Skeletal muscle cell (primary cell): ENCODE data around the gene B4GALT1.
"Not testable (repeated sequence)": the region's sequence is repeated elsewhere in the genome, so short reads cannot be mapped to it uniquely, and the experiment has no call there.

ENCODE experiments used
- DNase-seq: peaks from one replicate; pipeline ENCODE4 v3.0.0-alpha.2; 2010; ENCODE audit warnings: low read depth
- H3K4me3 ChIP-seq: 2 replicates; pipeline ENCODE4 v1.5.1; 2011; ENCODE audit warnings: low read depth, mild to moderate bottlenecking, control low read depth, low read length, moderate library complexity

The B4GALT1 gene

DNA sequence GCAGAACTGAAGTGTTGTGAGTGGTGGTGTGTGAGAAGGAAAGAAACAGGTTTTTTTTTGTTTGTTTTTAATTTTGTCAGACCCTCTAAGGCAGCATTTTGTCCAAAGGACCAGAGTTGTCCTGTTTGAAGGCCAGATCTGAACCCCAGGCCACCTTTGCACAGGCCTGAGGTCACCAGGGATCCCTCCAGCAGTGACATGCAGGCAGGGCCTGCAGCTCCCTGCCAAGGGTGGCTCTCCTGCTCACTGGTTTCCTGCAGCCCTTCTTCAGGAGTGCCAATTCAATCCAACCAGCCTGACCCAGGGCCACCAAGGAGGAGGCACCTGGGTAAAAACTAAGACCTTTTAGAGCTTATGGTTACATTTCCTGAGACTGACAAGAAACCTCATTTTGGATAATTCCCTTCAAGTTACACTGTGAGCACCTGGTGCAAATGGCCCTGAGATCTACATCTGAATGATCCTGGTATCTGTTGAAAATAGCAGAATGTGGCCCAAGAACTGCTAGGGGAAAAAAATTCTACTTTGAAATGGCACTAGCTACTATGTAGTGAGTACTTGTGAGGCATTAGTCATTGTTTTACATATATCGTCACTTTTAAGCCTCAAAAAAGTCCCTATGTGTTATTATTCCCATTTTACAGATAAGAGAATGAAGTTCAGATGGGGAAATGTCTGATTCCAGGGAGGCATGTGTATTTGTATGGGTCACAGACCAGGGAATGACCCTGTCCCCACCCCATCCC, 57.1 kb downstream of the B4GALT1 start:
- no peak for DNase-seq

DNA sequence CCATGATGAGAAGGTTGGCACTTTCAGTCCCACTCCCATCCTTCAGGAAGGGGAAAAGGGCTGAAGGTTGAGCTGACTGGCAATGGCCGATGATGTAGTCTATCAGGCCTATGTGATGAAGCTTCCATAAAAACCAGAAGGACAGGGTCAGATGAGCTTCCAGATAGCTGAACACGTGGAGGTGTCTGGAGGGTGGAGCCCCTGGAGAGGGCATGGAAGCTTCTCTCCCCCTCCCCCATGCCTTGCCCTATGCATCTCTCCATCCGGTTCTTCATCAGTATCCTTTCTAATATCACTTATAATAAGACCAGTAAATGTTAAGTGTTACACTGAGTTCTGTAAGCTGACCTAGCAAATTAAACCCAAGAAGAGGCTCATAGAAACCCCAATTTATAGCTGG, 58.0 kb downstream of the B4GALT1 start:
- DNase-seq = no peak
- H3K4me3 ChIP-seq = no peak overlapping the region

More for the DNA sequence above, 57.1 kb downstream of the B4GALT1 start:
- H3K4me3 ChIP-seq = no peak overlapping the region

DNA sequence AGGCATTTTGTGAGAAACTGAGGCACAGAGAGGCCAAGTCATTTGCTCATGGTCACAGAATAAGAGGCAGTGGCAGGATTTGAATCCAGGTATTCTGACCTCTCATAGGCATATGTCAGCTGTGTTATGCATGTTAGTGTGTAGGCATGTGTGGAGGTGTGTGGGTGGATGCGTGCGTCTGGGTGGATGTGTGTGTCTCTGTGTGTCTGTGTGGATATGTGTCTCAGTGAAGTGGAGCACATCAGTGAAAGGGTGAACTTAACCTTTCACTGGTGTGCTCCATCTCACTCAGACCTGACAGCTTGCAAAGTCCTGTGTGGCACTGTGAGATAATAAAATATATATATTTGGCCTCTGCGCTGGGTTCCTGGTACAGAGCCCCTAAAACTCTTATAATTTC, 58.7 kb downstream of the B4GALT1 start:
- no peak for DNase-seq
- H3K4me3 ChIP-seq = no peak overlapping the region

DNA sequence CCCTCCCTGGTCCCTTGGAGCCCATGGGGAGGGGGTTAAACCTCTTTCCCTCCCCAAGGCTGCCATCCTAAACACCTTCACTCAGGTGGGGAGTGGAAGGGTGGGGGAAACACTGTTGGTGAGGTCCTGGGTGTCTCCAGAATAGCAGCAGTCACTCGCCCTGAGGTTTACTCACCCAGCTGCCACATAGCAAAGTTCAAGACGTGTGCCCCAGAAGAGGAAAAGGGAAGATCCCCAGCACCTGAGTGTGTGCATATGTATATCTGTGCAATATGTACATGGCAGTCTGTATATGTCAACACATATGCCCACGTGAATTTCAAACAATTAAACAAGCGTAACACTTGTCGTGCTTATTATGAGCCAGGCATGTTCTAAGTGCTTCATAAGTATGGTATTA, 59.4 kb downstream of the B4GALT1 start:
- no peak overlapping the region for H3K4me3 ChIP-seq
- no peak for DNase-seq

DNA sequence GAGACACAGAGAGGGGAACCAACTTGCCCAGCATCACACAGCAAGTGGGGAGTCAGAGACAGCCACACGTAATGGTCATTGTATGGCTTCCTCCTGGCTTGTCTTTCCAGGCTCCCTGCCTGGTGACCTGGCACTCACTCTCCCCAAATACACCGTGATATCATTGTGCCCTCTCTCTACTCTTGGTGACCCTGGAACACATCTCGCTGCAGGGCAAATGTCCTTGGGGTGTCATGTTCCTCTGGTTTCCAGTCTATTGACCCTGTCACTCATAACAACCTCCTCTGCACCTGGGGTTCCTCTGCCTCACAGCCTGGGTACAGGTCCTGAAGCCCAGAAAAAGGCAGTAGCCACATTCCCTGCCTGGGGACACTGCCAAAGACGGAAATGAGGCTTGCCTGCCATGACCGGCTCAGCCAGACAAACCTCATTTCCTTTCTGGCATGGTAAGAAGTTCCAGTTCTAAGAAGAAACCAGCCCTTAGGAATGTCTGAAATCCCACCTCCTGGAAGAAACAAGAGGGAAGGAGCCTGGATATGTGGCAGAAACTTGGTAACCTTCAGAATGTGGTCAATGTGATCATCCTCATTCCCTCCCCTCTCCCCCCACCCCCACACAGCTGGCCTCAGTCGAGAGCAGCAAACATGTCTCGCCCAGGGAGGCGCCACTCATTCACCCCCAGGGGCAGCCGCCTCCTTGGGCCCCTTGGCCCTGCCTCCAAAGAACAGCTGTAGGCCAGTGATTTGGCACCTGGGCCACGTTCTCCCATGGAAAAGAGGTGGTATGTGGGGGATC, 60.1 kb downstream of the B4GALT1 start:
- peak; percentile 77 for DNase-seq
- no peak overlapping the region for H3K4me3 ChIP-seq

DNA sequence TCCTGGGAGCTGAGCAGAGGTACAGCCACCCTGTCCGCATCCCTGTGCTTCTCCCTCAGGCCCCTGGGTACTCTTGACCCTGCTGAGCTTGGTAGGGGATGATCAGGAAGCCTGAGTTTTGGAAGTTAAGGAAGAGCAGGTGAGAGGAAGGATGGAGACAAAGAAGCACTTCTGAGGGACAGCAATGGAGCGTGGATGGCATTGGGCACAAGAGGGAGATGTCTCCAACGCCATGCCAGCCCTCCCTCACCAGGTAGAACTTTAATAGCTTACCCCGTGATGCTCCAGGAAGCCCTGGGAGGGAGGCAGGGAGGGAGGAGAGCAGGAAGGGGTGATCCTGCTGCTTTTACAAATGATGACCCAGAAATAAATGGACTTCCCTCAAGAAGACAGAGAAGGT, 60.8 kb downstream of the B4GALT1 start:
- no peak for DNase-seq
- H3K4me3 ChIP-seq = no peak overlapping the region

DNA sequence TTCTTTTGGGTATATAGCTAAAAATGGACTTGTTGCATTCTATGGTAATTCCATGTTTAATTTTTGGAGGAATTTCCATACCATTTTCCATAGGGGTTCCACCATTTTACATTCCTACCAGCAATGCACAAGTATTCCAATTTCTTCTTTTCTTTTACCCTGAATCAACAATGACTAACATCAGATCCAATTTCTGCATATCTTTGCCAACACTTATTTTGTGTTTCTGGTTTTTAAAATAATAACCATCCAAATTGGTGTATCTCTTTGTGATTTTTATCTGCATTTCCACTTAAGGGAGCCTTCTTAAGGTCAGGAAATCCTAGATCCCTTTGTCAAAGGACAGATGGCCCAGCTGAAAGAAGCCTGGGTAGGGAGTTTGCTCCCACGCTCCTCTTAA, 61.2 kb downstream of the B4GALT1 start:
- DNase-seq = no peak
- H3K4me3 ChIP-seq = no peak overlapping the region

DNA sequence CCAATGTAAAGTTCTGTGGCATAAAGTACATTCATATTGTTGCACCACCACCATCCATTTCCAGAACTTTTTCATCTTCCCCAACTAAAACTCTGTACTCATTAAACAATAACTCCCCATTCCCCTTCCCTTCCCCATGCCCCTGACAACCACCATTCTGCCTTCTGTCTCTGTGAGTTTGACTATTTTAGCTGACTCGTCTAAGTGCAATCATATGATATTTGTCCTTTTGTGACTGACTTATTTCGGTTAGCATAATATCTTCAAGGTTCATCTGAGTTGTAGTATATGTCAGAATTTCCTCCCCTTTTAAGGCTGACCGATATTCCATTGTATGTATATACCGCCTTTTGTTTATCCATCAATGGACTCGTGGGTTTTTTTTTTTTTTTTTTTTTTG, 61.6 kb downstream of the B4GALT1 start:
- H3K4me3 ChIP-seq = no peak overlapping the region
- no peak for DNase-seq

DNA sequence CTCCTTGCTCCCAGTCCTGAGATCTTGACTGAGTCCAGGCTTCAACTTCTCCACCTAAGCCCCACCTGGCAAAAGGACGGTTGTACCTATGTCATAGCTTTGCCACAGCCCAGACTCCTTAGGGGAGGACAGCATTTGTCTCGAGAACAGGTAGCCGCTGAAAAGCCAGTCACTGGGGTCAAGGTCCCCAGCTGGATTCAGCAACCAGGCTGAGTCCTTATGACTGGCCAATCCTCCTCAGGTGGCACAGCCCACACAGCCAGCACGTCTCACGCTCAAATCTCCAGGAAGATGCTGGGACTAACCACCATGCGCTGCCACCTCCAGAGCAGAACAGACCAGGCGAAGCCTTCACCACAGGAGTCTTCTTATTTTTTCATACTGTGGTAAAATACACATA, 62.7 kb downstream of the B4GALT1 start:
- DNase-seq = no peak
- no peak overlapping the region for H3K4me3 ChIP-seq

DNA sequence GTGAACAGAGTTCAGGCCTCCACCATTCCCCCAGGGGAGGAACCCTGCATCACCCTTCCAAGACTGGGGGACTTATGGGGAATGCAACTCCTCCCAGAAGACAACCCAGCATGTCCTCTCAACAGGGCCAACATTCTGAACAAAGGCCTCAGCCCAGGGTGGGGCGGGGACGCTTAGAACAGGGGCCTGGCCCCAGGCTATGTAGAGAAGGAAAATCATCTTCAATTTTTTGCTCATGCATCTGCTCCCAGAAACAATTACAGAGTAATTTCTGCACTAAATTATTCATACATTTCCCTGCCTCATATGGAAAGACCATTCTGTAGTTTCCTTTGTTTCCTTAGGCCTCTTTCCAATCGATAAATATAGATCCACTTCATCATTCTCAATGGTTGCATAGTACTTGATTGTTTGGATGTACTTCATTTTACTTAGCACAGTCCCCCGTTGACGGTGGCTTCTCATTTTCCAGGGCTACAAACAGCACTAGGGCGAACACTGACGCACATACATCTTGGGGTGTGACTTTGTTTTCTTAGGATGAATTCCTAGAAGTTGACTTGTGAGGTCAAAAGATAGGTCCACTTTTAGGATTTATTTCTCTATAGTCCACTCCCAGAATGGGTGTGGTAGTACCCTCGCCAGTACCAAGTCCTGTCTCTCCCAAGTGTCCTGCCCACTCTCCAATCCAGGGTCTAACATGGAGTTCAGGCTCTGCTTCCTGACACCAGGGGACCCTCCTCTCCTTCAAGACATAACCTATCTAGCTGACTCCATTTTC, 63.4 kb downstream of the B4GALT1 start:
- no peak for DNase-seq
- H3K4me3 ChIP-seq = no peak overlapping the region

DNA sequence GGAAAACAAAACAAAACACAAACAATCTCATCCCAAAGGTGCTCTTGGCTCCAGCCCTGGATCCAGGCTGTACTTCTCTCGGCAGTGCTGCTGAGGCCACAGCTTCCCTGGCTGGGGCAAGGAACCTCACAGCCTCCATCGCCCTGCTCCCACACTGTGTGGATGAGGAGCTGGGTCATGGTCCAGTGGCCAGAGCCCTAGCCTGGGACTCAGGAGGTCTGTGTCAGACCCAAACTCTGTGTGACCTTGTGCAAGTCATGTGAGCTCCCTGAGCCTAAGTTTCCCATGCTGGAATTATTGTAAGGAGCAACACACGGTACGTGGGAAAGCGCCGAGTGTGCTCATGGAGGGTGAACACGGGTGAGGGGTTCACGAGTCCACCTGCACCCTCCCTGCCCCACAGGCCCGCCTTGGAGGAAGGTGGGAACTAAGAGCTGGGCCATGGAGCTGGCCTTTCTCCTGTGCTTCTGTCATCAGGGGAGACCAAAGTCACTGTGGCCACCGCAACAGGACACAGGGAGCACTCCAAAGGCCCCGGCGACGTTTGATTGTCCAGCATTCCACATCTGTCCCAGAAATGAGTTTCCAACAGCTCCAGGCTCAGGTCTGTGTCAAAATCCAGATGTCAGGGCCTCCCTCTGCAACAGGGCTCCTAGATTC, 64.5 kb downstream of the B4GALT1 start:
- no peak for DNase-seq
- no peak overlapping the region for H3K4me3 ChIP-seq

DNA sequence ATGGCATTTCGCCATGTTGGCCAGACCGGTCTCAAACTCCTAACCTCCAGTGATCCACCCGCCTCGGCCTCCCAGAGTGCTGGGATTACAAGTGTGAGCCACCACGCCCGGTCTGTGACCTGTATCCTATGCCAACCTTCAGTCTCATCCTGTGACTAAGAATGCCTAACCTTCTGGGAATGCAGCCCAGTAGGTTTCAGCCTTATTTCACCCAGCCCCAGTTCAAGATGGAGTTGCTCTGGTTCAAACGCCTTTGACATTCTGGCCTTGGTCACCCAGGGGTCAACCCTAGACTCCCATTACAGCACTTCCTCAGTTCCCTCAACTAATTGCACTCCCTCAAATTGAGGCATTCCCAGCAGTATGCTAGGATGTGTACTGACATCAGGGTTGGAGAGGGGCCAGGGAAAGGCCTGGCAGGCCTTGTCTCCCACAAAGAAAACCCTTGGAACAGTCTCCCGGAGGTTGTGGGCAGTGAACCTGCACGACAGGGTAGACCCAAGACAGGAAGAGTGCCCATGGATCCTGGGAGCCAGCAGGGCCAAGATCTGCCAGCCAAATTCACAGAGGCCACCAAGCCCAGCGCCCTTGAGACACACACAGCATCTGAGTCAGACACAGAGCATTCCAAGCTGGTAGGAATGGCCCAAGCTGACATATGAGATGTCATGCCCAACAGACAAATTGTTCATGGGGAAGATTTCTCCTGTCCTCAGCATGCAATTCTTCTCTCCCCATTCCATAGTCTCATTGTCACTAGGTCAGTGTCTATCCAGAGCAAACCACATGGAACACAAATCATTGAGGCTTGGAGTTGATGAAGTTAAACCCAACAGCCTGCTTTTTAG, 65.8 kb downstream of the B4GALT1 start:
- no peak overlapping the region for H3K4me3 ChIP-seq
- DNase-seq = no peak

DNA sequence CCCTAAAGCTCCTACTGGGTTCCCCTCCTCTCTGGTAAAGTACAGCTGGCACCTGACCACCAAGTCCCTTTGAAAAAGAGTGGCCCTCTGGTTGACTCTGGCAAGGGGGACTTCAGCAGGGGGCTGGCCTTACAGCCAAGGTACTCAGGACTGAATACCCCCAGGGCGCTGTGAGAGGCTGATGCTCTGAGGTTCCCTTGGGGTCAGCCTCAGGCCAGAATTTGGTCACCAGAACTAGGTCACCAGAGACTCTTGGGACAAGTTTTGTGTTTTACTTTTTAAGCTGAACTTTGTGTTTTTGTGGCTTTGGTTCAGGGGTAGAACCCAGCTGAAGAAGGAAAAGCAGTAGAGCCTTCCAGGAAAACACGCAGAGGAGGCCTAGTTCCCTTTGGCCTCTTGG, 67.4 kb downstream of the B4GALT1 start:
- no peak for DNase-seq
- no peak overlapping the region for H3K4me3 ChIP-seq

DNA sequence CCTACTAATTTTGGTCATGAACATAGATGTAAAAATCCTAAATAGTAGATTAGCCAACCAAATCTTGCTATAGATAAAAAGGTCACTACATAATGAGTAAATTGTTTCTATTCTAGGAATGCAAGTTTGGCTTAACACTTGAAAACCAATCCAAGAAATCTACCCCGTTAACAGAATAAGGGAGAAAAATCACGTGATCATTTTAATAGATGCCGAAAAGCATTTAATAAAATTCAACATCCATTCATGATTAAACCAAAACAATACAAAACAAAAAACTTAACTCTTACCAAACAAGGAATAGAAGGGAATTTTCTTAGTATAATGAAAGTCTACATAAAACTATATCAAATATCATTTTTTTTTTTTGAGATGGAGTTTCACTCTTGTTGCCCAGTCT, 69.9 kb downstream of the B4GALT1 start:
- no peak for DNase-seq
- H3K4me3 ChIP-seq = no peak overlapping the region

DNA sequence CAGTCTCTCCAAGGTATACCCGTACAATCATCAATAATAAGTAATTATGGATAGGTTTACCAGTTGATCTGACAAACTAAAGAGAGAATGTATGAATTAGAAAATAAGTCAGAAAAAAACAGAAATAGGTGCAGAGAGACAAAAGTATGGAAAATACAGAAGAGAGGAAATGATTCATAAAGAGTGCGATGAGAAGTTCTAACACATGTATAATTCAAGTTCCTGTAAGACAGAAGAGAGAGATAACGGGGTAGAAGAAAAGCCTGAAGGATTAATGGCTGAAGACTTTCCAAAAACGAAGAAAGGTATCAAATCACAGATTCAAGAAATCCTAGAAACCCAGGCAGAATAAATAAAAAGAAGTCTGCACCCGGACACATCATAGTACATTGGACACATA, 74.5 kb downstream of the B4GALT1 start:
- DNase-seq = no peak
- no peak overlapping the region for H3K4me3 ChIP-seq

DNA sequence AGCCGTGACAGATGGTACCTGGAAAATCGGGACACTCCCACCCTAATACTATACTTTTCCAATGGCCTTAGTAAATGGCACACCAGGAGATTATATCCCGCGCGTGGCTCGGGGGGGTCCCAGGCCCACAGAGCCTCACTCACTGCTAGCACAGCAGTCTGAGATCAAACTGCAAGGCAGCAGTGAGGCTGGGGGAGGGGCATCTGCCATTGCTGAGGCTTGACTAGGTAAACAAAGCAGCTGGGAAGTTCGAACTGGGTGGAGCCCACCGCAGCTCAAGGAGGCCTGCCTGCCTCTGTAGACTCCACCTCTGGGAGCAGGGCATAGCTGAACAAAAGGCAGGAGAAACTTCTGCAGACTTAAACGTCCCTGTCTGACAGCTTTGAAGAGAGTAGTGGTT, 81.5 kb downstream of the B4GALT1 start:
- H3K4me3 ChIP-seq, DNase-seq: not testable (repeated sequence)

DNA sequence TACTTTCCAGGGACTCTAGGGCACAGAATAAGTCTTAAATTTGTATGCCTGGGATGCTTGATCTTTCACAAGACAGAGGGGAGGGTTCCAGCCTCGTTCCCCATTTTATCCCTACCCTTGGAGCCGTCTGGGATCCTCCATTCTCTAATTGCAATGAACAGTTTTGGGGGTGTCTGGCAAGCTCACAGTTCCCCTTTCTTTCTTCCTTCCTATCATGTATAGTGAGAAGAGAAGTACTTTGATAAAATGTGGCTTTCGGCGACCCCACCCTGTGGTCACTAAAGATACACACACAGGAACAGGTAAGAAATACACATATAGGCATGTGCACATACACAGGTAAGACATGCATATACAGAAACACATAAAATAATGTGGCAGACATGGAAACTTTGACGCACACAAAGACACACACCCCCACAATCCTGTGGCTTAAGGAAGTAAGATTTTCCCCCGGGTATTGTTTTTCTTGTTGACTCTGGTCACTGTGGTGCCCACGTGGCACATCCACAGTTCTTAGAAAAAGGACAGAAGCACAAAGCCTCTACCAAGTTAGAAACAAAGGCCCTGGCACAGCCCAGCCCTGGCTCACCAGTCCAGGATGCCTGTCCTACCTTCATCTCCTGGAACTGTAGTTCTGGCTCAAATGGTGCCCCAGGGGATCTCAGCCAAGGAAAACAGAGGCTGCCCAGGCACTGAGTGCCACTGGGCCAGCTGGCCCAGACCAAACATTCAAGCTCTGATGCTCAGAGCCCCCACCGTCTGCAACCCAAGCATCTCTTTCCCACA, 84.4 kb downstream of the B4GALT1 start:
- no peak overlapping the region for H3K4me3 ChIP-seq
- no peak for DNase-seq

DNA sequence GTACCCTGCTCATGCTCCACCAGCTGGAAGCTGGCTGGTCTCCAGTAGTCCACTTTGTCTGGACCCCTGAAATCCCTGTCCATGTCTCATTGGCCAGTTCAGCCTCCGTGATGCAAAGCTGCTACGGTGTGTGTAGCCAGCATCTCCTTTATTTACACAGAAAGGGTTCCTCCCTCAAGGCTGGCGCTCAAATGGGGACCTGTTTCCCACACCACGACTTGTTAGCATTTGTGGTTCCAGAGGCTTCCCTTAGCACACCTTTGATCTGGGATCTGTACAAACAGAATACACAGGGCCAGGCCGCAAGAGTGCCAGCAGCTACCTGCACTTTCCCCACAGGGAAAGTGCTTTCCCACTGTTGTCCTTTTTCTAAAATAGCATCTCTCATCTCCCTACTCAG, 85.0 kb downstream of the B4GALT1 start:
- no peak for DNase-seq

More for the DNA sequence above, 85.0 kb downstream of the B4GALT1 start:
- no peak overlapping the region for H3K4me3 ChIP-seq
